ENCODE results near the gene AKR7A2.
"Not testable (repeated sequence)": the region's sequence is repeated elsewhere in the genome, so short reads cannot be mapped to it uniquely, and the experiment has no call there.

AKR7A2 gene

DNA sequence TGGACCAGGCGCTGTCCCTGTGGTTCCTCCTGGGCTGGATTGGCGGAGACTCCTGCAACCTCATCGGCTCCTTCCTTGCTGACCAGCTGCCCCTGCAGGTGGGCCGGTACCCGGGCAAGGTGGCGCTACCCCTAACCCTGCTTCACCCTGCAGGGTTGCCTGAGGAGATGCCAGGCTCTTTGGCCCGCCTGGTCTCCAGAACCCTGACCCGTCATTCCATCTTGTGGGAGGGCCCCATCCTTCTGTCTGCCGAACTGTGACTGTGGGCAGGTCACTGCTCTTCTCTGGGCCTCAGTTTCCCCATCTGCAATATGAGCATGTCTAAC lies 12.7 kb upstream of the AKR7A2 start:
- DNase-seq, result no peak

DNA sequence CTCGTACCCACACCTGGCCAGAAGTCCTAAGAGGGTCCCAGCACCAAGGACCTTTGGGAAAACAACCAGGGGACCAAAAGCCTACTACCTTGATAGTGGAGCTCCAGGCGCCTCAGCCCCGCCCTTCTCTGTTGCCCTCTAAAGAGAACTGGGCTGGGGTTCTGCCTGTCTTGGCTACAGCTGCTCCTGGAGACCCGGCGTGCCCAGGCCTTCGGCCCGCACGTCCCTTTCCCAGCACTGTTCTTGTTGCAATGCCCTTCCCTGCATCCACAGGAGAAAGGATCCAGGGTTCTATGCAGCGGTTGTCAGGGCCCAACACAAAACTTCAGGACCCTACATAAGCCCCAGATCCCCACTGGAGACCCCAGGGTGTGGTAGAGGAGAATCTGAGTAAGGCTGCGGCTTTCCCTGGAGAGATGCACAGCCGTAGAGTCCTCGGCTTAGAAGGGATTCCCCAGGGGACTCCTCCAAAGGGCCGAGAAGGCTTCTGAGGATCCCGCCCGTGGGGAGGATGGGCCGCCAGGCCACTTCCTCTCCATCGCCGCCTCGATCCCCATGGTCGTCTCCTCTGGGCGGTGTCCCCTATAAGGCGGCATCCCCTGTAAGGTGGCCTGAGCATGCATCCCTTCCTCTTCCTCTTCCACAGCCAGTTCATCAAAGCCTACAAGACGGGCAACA lies 12.2 kb upstream of the AKR7A2 start:
- no peak for DNase-seq

DNA sequence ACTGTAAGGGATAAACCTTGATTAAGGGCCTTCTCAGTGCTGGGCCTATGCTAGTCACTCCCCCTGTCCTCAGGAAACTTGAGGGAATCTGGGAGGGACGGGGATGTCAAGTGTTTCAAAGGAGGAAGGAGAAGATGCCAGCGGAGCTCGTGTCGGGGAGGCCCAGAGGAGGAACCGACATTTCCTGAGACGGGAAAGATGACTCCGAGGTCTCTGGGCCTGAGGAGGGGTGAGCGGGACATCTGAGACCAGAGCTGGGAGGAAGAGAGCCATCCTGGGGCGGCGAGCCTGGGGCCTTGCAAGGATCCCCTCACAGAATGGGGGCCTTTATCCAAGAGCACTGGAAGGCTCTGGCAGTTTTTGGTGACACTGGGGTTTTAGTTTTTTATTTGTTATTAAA lies 10.5 kb upstream of the AKR7A2 start:
- no peak for DNase-seq

DNA sequence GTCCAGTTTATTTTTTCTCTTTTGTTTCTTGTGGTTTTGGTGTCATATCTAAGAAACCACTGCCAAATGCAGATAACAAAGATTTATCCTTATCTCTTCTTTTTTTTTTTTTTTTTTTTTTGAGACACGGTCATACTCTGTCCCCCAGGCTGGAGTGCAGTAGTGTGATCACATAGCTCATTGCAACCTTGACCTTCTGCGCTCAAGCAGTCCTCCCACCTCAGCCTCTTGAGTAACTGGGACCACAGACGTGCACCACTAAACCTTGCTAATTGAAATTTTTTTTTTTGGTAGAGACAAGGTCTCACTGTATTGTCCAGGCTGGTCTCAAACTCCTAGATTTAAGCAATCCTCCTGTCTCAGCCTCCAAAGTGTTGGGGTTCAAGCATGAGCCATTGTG lies 9.1 kb upstream of the AKR7A2 start:
- DNase-seq, result no peak

DNA sequence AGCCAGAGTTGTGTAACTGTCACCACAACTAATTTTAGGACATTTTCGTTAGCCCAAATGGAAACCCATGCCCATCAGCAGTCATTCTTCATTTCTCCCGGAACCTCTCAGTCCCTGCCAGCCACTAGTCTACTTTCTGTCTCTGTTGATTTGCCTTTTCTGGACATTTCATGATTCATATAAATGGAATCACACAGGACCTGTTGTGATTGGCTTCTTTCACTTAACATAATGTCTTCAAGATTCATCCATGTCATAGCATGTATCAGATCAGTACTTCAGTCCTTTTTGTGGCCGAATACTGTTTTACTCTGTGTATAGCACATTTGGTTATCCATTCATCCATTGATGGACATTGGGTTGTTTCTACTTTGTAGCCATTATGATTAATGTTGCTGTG lies 7.3 kb upstream of the AKR7A2 start:
- no peak for DNase-seq

DNA sequence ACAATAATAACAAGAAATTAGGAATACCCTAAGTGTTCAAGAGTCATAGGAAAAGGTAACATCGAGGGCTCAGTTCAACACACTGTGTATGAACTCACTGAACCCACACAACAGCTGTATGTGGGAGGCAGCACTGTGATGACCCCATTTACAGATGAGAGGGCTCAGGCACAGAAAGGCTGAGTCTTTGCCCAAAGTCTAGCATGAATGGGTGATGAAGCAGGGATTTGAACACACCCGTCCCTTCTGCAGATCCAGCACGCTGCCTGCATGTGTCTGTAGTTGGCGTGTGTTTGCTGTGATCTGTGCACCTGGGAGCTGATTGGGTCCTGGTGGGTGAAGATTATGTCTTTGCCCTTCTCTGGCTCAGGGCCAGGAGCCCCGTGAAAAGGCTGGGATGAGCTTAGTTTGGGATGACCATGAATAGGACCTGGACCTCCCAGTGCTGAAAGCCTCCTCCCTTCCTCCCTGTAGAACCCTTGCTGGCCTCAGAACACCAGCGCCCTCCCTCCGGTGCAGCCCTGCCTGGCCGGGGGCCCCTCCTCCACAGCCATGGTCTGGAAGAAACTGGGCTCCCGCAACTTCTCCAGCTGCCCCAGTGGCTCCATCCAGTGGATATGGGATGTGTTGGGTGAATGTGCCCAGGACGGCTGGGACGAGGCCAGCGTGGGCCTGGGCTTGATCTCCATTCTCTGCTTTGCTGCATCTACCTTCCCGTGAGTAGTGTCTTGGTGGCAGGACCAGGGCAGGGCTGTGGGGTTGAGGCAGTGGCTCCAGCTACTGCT lies 5.4 kb upstream of the AKR7A2 start:
- no peak for DNase-seq

DNA sequence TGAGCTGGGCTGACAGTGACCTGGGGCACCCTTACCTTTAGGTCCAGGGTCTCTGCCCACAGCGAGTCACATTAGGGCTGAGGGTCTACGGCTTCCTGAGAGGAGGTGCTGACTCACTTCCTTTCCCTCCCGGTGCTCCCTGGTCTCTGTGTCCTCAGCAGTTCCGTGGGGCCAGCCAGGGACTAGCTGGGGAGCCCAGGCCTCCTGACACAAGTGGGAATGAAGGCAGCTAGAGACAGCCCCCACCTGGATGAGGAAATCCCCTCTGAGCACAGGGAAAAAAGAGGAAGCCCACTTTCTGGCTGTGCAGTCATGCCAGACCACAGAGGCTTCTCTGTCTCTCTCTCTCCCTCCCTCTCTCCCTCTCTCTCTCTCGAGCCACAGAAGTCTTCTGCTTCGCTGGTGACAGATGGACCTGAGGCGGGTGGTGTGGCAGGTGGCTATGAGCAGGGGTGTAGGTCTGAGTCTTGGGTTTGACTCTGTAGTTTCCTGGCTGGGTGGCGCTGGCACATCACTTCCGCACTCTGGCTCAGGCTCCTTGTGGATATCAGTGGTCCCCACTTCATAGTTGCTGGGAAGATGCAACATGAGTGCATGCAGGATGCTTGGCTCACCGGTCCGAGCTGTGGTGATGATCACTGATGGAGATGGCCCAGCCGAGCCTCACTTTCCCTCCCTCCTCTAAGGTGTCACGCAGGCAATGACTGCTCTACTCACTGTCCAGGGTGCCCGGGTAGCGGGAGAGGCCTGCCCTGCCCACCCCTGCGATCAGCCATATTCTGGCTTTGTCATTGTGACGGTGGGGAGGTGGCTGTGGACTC lies 3.6 kb upstream of the AKR7A2 start:
- DNase-seq, result peak in 1 of 2 donors; percentile 47

DNA sequence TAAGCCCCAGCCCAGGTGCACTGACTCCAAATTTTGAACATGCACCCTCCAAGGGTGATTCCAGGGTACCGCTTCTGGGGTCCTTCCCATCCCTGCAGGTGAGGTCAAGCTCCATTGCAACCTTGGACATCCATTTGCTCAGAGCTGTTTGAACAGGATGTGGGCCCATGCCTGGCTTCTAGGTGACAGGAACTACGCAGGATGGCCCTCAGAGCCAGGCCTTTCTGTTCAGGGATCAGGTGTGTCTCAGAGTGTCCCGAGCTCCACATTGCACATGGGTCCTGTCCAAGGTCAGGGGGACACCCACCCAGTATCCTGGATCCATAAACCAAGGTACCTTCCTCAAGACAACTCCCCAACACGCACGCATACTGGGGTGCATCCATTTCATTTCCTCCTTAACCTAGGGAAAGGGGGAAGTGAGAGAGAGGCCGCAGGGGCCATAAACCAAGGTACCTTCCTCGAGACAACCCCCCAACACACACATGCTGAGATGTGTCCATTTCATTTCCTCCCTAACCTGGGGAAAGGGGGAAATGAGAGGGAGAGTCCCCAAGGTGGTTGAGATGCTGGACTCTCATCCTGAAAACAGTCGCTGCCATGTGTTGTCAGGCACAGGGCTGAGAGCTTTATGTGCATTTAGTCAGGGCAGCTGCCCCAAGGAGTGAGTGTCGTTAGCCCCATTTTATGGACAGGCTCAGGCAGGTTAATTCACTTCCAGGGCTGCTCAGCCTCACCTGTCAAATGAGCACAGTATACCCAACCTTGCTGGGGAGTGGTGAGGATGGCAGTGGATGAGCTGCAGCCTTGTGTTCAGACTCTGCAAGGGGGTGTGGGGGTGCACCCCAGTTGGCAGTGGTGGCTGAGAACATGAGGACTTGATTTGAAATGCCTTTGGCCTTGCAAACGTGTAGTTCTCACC lies 2.3 kb upstream of the AKR7A2 start:
- DNase-seq, result no peak

DNA sequence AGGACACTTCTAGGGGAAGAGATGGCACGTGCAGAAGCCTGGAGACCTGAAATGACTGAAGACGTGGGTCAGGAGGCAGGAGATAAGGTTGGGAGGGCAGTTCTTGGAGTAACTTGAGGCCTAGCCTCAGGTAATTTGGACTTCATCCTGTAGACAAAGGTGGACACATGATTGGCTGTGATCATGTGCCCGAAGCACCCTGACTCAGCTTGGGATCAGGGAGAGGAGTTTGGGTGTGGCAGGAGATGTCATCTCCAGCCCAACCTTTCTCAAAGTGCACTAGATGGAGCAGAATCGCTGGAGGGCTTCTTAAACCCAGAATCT lies 1.7 kb upstream of the AKR7A2 start:
- no peak for DNase-seq

DNA sequence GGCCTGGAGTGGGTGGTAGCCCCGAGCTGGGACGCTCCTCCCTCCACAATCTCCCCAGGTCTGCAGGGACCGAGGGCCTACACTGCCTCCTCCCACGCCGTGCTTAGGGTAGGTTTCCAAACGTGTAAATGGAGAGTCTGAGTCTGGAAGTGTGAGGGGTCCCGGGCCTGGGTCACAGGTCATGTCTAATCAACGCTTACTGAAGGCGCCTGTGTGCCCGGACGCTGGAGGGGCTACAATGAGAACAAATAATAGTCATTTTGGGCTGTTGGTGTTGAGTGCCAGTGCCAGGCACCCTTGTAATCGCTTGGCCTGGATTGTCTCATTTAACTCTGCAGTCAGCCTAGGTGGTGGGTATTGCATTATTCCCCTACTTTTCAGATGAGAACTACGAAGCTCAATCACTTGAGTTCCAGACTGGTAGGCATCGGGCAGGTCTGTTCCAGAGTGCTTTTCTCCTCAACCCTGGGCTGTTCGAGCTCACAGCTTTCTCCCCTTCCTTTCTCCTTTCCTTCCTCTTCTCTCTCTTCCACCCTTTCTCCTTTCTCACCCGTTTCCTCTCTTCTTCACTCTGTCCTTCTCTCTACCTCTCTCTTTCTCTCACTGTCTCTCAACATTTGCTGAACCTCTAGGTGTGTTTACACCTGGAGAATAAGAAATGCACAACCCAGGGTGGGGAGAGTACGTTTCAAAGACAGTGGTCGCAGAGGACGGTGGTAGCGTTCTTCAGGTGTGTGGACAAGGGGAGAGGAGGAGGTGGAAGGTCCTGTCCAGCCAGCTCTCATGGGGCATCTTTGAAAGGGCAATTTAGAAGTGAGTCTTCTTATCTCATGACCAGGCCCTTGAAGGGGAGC lies 1.1 kb upstream of the AKR7A2 start:
- DNase-seq, result peak in 1 of 2 donors; percentile 16

DNA sequence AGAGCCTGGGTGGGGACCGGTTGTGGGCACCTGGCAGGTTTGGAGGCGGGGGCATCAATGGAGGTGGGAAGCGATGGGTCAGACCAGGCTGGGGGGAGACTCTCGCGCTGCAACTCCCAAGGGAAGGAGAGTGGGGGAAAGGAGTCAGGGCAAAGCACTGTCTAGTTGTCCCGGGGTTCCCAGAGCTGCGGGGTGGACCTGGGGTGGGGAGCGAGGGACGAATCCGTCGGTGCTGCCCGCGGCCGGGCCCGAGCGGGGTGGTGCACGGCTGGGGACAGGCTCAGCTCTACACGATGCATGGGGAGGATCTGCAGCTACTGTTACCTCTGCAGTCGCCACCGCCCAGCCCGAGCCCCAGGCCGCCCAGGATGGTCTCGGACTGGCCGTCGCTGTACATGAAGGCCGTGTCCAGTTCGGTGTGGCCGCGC lies 427 bp downstream of the AKR7A2 start:
- no peak for DNase-seq

DNA sequence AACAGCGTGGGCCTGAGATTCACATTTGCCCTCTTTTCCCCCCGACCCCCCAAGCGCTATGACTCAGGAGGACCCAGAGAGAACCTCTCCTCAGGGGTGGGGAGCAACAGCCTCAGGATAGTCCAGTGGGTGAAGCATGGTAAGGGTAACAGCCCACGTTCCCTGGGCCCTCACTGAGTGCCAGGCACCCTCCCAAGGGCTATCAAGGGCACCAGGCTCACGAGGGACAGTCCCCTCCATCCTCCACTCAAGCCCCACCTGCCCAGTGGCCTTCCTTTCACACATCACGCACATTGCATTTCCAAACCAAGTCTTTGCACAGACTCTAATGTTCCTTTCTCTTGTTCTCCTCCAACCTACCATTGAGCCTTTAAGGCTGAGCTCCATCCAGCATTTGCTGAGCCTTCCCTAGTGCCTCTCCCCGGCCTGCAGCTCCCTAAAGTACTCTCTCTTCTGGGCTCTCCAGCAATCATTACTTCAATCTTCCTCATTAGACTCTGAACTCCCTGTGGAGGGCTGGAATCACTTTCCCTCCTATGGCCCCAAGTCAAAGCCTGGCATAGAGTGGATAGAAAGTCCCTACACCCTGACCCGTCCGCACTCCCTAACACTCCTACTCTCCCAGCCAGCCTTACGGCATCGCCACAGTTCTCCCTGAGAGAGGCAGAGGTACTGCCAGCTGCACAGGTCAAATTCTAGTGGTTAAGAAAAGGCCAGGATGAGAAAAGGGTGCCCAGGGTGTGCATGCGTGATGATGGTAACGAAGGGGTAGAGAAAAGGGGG lies 1.0 kb downstream of the AKR7A2 start:
- DNase-seq, result no peak

DNA sequence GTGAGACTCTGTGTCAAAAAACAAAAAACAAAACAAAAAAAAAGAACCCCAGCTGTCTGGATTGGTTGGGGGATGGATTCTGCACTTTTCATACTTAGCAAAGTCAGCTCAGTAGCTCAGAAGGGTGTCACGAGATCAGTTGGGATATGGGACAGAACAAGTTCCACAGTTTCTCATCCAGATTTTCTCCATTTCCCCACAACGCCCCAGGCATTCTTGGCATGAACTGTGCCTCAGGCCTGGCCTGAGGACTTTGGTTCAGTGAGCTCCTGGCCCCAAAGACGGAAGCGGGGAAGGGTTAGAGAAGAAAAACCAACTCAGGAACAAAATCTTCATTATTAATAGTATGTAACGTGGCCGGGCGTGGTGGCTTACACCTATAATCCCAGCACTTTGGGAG lies 1.9 kb downstream of the AKR7A2 start:
- DNase-seq, result no peak

DNA sequence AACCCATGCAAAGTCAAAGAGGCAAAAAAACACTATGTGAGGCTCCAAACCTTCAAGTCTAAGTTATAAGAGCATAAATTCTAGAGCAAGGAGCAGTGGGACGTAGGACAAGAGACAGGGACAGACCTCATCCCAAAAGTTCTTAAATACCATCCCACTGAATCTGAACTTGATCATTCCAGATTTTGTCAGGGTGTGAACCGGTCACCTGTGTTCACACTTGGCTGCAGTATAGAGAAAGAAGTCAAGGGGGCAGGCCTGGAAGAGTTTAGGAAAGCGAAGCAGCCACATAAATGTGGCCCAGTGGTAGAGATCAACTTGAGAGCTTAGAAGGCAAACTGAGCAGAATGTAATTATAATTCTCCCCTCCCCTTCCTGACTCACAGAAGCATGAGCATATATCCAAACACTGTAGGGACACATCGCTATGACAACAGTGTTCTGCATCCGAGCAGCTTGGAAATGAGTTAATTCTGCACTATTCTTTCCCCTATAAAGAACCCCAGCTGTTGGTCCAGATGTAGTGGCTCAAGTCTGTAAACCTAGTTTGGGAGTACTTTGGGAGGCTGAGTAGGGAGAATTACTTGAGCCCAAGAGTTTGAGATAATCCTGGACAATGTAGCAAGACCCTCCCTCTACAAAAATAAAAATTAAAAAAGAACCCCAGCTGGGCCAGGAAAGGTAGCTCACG lies 2.7 kb downstream of the AKR7A2 start:
- DNase-seq, result no peak

DNA sequence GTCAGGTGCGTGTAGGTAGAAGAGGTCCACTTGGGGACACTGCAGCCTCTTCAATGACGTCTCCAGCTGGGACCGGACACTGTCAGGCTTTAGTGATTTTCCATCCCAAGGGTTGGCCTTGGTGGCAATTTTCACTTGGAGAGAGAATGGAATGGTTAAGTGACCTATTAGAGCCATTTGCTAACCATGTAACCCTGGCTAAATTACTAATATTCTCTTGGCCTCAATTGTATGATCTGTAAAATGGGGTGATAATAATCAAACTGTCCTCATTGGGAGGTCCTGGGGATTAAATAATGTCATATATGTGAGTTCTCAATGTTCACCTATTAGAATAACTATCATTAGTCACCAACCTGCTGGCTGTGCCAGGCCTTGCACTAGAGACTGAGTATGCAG lies 3.4 kb downstream of the AKR7A2 start:
- no peak for DNase-seq

DNA sequence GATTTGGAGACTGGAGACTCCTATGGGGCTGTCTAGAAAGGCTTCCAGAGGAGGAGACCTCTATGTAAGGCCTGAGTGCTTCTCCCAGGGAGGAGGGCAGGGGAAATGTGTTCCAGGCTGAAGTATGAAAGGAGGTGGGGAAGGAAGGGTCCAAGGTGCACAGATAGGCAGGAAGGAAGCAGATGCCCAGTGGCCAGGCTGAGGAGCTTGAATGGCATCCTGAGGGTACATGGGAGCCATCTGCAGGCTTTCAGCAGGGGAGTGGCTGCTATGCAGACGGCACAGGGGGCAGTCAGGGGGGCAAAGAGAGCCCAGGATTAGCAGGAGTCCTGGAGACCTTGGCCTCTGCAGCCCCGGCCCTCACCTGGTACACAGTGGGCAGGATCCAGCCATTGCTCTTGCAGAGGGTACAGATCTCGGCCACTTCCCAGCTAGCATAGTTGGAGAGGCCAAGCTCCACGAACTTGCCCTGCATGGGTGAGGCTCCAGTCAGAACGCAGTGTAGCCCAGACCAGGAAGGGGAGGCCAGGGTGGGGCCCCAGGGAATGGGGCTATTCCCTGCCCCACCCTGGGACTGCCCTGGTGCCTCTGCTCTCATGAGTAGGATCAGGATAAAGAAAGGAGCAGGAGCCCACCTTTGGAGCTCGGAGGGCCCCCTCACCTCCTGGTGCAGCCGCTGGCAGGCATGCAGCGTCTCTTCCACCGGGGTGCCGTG lies 4.0 kb downstream of the AKR7A2 start:
- no peak for DNase-seq

DNA sequence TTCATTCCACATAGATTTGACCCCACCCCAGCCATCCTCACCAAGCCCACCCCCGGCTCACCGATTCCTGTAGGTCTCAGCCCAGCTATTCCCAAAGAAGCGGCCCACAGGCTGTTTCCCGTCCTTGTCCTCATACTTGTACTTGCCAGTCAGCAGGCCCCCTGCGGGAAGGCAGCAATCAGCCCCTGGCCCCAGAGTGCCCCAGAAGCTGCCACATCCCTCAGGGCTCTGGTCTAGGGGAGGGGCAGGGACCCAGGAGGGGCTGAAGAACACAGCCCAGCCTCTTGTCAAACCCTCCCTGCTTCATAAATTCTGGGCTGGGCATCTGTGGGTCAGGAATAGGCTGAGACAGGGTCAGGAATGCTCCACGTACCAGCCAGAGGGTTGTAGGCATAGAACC lies 5.0 kb downstream of the AKR7A2 start:
- no peak for DNase-seq

DNA sequence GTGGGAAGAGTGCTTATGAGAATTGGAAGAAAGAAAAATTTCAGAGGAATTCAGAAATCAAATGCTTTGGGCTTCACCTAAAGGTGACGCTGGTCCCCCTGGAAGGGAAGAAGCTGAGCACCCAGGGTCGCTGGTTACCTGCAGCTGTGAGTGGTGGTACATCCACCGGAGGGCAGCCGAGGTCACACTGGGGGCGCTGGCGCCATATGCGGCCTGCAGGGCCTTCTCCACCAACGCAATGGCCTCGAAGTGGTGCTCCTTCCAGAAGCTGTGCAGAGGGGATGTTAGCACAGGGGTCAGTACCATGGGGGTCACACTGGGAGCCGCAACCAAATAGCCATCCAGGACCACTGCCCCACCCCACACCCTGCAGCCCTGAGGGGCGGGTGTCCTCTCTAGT lies 6.1 kb downstream of the AKR7A2 start:
- no peak for DNase-seq

DNA sequence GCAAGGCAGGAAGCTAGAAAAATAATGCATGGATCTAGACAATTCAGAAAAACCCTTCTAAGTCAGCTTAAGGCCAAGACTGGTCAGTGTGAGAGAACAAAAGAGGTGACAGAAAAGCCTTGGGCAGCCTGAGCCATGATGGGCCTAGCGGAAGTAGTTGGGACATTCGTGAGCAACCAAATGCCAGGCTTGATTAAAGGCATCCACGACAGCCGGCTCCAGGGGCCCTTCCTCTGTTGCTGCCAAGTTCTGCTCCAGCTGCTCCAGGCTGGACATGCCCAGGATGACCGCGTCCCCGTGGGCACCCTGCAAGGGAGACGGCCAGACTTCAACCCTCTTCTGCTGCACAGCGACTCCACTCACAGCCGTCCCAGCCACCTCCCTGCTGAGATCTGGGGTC lies 7.9 kb downstream of the AKR7A2 start:
- not testable (repeated sequence) for DNase-seq

DNA sequence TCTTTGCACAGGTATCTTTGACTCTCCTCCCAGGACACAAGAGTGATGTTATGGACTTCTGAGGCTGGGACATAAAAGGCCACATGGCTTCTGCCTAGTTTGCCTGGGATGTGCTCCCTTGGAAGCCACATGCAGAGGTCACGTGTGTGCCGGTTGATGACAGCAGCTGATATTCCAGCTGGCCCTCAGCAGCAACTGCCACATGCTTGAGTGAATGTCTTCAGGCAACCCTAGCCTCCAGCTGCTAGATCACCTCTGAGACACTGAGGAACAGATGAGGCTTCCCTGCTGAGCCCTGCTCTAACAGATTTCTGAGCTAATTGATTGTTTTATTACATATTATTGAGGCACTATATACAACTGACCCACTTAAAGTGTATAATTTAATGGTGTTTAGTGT lies 11.7 kb downstream of the AKR7A2 start:
- no peak for DNase-seq
